ENCODE data around the gene GNL3.

DNA sequence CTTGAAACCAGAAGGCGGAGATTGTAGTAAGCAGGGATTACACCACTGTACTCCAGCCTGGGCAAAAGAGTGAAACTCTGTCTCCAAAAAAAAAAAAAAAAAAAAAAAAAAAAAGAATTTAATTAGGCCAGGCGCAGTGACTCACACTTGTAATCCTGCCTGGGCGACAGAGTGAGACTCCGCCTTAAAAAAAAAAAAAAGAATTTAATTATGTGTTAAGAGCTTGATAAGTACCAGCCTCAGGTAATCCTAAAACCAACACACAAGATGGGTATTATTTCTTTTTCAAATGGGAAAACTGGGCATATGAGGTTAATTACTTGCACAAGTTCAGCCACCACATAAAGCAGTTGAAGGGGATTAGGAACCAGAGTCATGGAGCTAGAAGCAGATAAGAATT, 49.2 kb upstream of the GNL3 start:
- TF ChIP-seq, protein P1, sequence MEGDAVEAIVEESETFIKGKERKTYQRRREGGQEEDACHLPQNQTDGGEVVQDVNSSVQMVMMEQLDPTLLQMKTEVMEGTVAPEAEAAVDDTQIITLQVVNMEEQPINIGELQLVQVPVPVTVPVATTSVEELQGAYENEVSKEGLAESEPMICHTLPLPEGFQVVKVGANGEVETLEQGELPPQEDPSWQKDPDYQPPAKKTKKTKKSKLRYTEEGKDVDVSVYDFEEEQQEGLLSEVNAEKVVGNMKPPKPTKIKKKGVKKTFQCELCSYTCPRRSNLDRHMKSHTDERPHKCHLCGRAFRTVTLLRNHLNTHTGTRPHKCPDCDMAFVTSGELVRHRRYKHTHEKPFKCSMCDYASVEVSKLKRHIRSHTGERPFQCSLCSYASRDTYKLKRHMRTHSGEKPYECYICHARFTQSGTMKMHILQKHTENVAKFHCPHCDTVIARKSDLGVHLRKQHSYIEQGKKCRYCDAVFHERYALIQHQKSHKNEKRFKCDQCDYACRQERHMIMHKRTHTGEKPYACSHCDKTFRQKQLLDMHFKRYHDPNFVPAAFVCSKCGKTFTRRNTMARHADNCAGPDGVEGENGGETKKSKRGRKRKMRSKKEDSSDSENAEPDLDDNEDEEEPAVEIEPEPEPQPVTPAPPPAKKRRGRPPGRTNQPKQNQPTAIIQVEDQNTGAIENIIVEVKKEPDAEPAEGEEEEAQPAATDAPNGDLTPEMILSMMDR (IDR thresholded peaks at IDR 0.05; ENCODE audit: borderline replicate concordance, extremely low read depth, low read length, poor library complexity, severe bottlenecking), result no peak
- TF ChIP-seq EZH2 (IDR thresholded peaks at IDR 0.05; ENCODE audit: borderline replicate concordance, low read depth, low read length, severe bottlenecking), result no peak
